ENCODE results near the gene CCDC83.
A peak's percentile ranks its signal among the peaks of the same experiment; 100 is the strongest.
"Not testable (repeated sequence)": the region's sequence is repeated elsewhere in the genome, so short reads cannot be mapped to it uniquely, and the experiment has no call there.

Gene CCDC83

DNA sequence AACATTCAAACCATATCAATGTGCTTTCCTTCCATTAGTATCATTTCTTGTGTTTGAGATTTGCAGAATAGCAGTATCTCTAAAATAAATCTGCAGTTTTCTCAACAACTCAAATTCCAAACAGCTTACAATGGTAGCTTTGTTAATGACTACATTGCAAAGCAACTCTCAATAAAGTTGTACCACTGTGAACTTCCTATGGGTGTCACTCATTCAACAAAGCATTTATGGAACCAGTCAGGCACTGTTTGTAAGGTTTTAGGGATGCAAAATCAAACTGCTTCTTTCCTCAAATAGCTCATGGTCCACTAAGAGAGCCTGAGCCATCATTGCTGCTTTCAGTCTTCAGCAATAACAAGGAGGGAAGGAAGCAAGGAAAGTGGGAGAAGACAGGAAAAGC lies 91.0 kb downstream of the CCDC83 start:
- no peak for DNase-seq

DNA sequence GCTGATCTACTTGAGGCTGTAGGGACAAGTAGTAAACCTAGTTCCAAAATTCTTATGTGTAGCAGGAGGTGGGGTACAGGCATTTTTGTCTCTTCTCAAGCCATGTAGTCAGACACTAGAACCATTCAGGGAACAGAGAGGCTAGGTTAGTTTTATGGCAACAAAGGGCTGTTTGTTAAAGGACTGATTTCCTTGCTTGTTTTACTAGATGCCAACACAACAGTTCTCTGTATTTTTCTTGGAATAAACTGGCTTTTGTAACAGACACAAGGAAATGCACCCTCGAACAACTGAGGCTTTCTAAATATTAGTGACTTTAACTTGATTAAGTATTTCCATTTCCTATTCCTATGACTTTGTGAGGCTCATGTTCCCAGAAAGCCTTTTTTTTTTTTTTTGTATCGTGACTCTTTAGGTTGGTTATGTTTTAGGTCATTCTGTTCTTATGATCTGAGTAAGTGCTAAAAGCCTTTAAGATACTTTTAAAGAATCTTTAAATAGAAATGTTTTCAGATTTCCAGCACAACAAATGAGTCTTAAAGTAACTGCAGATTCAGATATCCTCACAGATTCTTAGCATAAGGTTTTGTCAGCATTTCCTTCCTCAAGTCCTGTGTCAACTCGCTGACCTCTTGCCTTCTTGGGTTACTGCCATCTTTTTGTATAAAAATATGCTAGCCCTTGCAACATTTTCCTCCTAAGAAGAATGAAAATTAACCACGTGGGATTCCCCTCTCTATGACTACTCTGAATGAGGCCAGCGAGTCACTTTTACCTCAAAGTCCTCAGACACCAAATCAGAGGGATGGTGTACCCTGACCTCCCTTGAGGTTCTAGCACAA lies 92.5 kb downstream of the CCDC83 start:
- DNase-seq: peak; percentile 56

DNA sequence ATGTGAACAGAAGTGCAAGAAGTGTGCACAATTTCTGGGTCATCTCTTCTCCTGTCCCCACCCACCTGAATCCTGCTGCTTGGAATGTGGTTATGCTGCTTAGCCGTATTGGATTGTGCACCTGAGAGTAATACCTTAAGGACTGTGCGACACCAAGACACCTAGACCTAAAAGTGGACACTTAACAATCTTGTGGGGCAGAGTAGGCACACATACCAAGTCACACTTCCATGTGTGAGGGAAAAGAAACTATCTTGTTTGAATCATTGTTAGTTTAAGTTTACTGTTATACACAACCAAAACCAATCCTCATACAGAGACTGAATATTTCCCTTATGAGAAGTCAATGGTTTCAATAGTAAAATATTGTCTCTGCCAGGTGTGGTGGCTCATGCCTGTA lies 93.7 kb downstream of the CCDC83 start:
- DNase-seq: no peak

DNA sequence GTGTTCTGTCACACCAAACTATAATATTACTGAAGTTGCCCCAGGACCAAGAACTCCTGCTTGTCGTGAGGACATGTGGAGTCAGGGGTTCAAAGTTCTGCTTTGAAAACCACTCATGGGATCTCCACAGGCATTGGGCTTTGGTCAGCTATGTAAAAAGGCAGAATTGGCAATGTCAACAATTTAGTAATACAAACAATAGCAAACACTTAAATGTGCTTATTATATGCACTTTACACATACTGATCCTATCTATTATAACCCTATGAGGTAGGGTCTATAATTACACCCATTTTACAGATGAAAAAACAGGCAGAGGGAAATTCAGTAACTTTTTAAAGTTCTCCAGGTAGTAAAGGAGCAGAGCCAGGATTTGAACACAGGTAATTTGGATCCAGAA lies 94.6 kb downstream of the CCDC83 start:
- no peak for DNase-seq

DNA sequence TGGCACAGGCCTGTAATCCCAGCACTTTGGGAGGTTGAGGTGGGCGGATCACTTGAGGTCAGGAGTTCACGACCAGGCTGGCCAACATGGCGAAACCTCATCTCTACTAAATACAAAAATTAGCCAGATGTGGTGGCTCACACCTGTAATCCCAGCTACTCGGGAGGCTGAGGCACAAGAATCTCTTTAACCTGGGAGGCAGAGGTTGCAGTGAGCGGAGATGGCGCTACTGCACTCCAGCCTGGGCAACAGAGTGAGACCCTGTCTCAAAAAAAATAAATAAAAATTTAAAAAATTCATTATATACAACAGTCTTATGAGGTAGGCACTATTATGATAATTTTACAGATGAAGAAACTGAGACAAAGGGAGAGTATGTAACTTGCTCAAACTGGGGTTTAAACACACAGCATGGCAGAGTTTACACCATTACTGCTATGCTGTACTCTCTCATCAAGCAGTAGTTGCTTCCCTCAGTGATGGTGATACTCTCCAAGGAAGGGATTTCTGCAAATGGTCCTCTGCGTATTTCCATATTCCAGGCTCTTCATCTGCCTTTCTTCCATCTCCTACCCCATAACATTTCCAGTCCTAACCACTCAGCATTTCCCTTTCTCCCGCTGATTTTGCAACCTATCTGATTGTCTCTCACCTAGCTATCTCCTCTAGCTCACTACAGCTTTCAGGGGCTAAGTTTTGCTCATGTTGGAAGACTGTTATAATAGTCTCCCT lies 95.3 kb downstream of the CCDC83 start:
- DNase-seq: no peak

DNA sequence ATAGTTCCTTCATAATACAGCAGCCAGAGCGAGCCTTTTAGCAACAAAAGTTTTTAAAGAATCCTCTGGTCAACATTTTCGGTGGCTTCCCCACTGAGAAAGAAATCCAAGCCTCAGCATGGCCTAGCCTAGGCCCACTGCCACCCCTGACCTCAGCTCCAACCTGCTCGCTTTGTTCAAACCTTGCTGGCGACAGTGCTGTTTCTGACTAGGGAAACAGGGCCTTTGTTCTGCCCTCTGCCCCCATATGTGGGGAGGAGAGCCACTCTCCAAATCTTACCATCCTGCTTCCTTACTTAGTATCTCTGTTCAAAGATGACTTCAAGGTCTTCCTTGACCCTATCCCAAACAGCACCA lies 95.8 kb downstream of the CCDC83 start:
- no peak for DNase-seq

DNA sequence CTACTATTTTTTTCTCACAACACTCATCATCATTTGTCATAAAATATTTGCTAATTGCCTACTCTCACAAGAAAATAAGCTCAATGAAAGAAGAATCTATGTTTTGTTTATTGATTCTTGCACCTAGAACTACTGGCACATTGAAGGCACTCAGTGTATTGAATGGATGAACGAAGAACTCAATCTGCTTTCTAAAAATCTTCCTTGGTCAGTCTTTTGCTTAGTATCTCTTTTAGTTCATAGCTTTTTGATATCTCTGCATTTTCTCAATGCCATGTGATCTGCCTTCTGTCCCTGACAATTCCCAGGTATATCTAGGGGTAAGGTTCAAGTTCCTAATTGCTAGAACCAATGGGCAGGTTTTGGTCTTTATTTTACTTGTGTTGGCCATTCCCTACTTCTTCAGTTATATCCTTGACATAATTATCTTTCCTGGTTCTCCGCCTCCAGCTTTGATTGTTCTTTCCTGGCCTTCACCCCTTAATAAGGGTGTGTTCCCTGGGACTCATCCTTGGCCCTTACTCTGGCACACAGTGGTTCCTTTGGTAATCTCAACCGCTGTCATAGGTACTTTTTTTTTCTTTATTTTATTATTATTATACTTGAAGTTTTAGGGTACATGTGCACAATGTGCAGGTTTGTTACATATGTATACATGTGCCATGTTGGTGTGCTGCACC lies 96.4 kb downstream of the CCDC83 start:
- no peak for DNase-seq

DNA sequence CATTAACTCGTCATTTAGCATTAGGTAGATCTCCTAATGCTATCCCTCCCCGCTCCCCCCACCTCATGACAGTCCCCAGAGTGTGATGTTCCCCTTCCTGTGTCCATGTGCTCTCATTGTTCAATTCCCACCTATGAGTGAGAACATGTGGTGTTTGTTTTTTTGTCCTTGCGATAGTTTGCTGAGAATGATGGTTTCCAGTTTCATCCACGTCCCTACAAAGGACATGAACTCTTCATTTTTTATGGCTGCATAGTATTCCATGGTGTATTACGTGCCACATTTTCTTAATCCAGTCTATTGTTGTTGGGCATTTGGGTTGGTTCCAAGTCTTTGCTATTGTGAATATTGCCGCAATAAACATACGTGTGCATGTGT lies 96.9 kb downstream of the CCDC83 start:
- DNase-seq: not testable (repeated sequence)

DNA sequence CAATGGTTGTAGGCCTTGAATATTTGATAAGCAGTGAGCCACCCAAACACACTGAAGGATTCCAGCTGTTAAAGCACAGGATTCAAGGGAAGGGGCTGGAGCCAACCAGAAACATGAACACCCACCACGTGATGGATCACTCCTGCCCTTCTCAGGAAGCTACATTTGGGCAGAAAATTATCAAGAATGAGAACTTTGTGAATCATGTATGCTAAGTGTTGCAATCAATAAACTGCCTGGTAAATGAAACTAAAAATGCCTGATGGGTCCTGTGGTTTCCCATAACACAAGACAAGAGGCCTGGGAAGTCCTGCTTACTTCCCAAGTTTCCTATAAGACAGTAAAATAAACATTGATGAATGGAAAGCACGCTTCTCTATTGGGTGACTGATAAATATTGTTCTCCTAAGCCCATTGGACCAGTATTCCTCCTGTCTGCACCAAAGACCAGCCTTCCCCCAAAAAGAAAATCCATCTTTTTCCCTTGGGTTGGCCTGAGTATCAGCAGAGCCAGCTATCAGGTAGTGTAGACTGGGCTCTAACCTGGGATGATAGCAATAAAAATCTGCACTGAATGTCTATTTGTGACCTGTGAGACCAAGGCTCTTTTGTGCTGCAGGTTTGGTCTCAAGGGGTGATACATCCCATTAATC lies 98.4 kb downstream of the CCDC83 start:
- no peak for DNase-seq

DNA sequence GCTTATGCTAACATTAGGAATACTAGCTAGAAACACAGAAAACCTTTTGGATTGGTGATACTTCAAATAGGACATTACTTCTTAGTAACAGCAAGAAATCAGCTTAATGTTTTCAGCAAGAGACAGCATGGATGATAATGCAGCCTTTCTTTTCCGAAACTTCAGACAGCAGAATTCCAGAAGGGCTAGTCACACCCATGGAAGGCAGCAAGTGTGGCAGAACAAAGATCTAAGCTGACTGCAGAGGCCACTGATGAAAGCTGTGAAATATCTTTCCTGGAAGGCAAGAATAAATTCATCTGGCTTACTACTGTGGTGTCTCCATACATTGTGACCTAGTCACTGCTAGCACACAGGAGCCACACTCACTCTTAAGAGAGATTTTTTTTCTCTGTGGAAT lies 100.3 kb downstream of the CCDC83 start:
- no peak for DNase-seq

DNA sequence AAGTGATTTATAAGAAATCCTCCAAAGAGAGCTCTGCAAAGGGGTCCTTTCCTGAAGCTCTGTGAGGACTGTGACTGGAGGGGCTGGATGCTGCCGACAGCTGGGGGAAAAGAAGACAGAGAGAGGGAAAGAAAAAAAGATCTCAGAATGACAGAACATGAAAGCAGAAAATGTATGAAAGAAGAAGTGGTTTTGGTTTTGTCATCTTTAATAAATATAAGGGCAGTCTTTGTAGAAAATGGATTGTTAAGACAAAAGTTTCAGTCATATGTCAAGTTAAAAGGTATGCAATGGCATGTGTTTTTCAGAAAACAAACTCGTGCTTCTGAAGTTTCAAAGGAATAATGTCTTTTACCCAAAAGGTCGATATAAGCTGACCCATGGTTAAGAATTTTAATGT lies 105.5 kb downstream of the CCDC83 start:
- DNase-seq: no peak

DNA sequence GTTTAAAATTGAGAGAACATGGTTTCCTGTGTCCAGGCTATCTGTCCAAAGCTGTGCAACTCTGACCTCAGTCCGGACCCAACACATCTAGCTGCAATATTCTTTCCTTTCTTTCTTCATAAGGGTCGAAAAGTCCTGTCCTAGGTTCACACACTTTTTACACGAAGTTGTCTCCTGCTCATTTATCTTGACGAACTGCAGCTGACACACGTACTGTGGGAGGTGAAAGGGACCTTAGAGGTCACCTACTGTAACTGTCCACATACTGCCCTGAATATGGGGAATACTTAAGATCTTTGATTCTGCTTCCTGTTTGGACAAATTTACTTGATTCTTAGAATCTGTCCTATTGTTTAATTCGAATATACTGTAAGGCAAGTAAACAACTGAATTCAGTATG lies 105.9 kb downstream of the CCDC83 start:
- no peak for DNase-seq

DNA sequence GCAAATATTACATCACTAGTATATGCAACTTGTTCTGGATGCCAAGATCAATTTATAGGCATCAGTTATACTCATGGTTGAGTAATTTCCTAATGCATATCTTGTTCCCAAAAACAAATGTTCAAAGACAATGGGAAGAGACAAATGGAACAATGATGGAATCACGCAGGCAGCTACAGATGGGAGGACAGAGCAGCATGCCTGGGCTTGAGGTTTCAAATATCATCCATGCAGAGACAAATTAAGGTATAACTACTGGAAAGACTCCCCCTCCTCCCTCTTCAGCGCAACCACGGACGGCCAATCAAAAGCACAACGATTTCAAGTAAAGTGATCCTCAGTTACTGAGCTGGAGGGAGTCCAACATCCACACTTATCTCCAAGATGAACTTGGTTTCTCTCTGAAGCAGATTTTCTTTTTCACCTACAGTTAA lies 106.8 kb downstream of the CCDC83 start:
- DNase-seq: no peak

DNA sequence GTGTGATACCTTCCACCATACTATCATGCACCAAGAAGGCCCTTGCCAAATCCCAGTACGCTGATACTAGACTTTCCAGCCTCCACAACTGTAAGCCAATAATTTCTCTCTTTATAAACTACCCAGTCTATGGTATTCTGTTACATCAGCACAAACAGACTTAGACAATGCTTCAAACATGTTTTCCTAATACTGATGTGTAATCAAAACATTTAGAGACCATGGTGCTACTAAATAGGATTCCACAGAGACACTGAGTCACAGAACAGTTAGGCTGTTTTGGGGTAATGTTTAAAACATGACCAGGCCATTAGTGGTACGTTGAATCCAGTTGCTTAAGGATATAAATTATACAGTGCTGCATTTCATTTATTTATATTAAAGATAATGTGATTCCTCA lies 110.0 kb downstream of the CCDC83 start:
- DNase-seq: no peak

DNA sequence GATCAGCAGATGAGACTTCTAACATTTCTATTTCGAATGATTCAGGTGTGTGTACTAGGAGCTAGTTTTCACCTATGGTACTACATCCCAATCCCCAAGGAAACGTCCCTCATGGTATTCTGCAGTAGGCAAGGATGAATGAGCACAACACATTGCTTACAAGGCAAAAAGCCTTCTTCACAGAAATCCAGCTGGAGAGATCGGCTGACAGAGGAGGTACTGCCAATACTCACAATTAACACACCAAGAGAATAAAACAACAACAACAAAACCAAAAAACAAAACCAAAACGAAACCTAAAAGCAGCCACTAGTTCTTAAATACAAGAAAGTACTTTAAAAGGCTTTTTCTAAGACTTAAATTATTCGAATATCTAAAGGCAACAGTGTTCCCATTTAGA lies 112.3 kb downstream of the CCDC83 start:
- no peak for DNase-seq
